GM20000 (cell line): ENCODE measurements around the gene LRRN2.

Experiments
- DNase-seq: peaks from one replicate; pipeline ENCODE4 v3.0.0; 2012; ENCODE audit warnings: low spot score
- TF ChIP-seq, protein P1 (sequence below): IDR thresholded peaks from 2 replicates; pipeline ENCODE4 v1.5.1; 2012; ENCODE audit warnings: mild to moderate bottlenecking, control low read depth; ENCODE audit errors: extremely low read depth, missing control alignments

Gene LRRN2

DNA sequence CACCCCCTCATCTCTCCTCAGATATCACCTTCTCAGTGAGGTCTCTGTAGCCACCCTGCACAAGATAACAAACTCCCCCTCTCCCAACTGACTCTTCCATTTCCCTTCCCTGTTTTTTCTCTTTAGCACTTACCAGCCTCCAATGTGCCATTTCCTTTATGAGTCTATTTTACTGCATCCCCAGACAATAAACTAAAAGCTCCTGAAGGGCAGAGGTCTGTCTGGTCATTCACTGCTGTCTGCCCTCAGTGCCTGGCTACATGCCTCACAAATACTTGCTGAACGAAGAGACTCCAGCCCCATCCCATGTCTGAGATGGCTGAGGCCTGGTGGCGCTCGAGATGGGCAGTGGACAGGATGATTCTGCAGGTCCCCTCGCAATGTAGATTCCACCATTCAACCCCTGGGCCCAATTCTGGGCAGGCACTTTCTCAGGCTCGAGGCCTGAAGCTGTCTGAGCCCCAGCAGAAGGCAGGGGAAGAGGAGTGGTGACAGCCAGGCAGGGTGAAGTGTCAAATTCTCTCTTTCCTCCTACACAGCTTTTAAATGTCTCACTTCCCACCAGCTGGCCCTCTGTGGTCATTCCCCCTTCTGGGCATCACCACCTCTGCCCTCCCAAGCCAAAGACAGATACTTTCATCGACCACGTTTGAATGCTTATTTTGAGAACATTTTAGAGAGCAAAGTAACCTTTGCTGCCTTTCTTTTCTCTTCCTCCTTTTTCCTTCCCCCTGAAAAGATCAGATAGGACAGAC, 6.6 kb downstream of the LRRN2 start:
- no peak for DNase-seq
- TF ChIP-seq, protein P1, sequence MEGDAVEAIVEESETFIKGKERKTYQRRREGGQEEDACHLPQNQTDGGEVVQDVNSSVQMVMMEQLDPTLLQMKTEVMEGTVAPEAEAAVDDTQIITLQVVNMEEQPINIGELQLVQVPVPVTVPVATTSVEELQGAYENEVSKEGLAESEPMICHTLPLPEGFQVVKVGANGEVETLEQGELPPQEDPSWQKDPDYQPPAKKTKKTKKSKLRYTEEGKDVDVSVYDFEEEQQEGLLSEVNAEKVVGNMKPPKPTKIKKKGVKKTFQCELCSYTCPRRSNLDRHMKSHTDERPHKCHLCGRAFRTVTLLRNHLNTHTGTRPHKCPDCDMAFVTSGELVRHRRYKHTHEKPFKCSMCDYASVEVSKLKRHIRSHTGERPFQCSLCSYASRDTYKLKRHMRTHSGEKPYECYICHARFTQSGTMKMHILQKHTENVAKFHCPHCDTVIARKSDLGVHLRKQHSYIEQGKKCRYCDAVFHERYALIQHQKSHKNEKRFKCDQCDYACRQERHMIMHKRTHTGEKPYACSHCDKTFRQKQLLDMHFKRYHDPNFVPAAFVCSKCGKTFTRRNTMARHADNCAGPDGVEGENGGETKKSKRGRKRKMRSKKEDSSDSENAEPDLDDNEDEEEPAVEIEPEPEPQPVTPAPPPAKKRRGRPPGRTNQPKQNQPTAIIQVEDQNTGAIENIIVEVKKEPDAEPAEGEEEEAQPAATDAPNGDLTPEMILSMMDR = no peak

DNA sequence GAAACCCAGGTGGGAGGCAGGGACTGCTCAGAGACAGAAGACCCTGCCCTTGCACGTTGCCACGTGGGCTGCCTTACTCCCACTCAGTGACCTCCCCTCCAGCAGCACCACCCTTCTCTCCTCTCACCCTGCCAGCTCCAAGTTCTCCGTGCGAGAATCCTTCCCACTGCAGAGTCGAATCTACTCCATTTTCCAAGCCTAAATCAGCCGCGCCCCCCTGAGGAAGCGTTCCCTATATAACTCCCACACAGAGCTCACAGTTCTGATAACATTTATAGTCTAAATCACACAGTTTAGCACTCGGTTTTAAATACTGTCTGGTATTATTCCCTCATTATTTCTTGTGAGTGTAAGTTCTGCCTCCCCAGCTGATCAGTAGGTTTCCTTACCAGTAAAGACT, 7.7 kb downstream of the LRRN2 start:
- no peak for DNase-seq
- TF ChIP-seq, protein P1 = no peak

DNA sequence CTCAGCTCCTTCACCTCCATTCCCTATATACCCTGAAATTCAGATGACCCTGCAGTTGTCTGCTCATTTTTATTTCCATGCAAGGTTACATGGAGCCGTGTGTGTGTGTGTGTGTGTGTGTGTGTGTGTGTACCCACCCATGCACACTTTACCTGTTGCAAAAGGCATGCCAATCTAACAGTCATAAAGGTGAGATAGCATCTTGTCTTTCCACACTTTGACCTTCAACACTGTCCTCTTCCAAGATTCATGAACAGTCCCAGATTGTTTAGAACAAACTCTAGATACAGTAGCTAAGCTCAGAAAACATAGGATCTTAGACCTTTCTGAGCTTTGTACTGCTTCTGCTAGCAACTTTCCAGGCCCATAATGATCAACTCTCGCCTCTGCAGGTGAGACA, 9.5 kb downstream of the LRRN2 start:
- no peak for DNase-seq
- TF ChIP-seq, protein P1 = no peak

DNA sequence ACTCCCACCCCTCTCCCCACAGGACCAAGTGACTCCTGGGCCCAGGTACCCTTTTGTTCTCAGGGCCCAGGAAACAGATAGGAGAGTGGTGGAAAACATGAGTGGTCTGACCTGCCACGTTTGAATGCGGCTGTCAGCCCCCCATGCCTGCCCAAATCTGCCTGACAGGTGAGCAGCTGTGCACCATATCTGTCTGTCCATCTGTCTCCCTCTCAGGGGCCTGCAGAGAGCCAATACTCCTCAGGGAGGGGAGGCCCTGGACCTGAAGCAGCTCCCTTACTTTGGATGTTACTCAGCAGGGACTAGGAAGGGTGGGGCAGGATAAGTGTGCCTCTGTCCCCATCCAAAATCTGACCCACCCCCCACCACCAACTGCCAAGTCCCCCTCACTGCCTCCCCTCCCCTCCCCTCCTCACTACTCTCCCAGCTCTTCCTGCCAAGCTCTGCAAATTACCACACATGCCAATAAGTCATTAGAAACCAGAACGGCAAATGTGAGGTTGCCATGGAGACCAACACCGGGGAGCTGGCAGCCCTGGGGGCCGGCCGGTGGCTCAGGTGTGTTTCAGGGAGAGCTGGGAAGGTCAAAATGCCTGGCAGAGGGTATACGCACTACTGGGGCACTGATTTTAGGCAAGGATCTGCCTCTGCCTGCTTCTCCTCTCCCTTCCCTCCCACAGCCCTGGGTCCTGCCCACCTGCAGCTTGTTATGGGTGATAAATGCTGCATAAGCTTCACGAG, 11.5 kb downstream of the LRRN2 start:
- TF ChIP-seq, protein P1 = no peak
- DNase-seq = no peak

DNA sequence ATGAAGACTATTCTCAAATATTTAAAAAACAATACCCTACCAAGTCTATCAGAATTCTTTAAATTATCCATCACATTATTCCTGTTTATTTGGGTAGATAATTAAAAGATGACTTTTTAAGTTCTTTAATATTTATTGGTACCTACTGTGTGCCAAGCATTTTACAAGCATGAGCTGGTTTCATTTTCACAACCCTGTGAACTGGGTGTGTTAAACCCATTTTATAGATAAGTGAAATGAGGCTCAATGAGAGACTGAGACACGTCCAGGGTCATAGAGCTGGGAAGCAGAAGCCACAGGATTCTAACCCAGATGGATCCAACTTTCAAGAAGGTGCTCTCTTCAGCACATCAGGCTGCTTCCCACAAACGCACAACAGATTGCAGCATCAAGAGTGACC, 12.3 kb downstream of the LRRN2 start:
- no peak for DNase-seq
- TF ChIP-seq, protein P1 = no peak

DNA sequence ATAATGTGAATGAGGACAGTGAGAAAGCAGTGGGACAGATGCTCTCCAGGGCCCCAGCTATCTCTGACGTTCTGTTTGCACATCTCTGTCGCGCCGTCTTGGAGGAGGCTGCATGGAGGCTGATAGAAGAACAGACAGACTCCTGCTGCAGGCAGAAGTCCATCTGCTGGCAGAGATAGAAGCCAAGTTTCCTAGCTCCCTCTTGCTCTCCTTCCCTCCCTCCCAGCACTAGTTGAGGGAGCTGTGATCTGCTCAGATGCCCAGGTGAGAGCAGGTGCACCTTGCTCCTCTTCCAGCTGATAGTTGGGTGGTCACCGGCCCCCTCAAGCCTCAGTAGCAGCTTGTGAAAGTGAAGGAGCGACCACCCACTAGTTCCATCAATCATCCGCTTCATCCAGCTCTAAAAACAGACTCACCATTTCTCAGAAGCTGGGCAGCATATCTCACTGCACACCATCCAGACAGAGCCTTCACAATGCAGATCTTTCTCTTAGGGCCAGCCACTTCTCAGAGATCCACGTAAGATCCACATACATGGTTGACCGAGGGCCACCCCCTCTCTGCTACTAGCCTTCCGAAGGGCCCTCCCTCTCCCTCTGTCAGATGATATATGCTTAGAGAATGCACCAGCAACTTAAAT, 12.9 kb downstream of the LRRN2 start:
- DNase-seq = no peak
- TF ChIP-seq, protein P1 = no peak

DNA sequence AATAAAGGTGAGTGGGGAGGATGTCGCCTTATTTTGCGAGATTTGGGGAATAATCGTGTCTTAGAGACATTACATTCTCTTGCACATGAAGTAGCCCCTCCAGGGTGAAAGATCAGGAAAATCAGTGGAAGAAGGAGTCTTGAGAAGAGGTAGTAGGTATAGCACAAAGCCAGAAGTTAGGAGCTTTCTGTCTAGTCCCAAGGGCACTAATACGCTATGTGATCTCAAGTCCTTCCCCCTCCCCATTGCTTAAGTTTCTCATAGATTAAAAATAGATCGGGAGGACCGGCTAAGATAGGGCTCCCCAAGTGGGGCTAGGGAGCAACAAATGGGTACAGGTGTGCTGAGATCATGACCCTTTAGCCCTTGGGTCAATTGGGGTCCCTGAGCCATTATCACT, 13.5 kb downstream of the LRRN2 start:
- TF ChIP-seq, protein P1 = no peak

More for the DNA sequence above, 13.5 kb downstream of the LRRN2 start:
- DNase-seq = no peak
